Measurements from ENCODE around the gene BDH1. TPM values are rescaled to one million over a fixed set of nuclear protein-coding genes. Genes with fewer than 3 reads are reported as not detected.

Gene BDH1
- polyA plus RNA-seq, 1 of the 3 experiments (the other 2 are of a cell fraction) = 19.8 TPM

- Histone ChIP-seq H3K27ac (ENCODE audit: low read depth in 2 of 2, low read length in 1 of 2) (peak overlapping the region; percentile 82 to 99), H3K27me3 (ENCODE audit: insufficient read depth) (no peaks in the 10 kb centered on the region), H3K36me3 (replicated peaks in 1 of 2; ENCODE audit: control insufficient read depth in 1 of 2, insufficient read depth in 2 of 2, low read length in 1 of 2) (no peaks in the 10 kb centered on the region), H2AFZ (ENCODE audit: low read depth) (peak overlapping the region; percentile 77), H3K4me3 (ENCODE audit: low read depth in 2 of 2, low read length in 1 of 2) (peak overlapping the region; percentile 28 to 30; a peak in 3 of 4 replicates), H3K9ac (peak overlapping the region; percentile 35; the same call in 1 of the 2 replicates), H3F3A (replicated peaks; ENCODE audit: insufficient read depth) (peaks cover 32% of the 10 kb centered on the region), H4K20me1 (ENCODE audit: insufficient read depth) (no peaks in the 10 kb centered on the region), H3K79me2 (ENCODE audit: insufficient read depth) (no peaks in the 10 kb centered on the region), H3K9me2 (no peaks in the 10 kb centered on the region), H3K9me3 (no peaks in the 10 kb centered on the region), H3K4me2 (peak overlapping the region; percentile 78), H3K4me1 (ENCODE audit: control insufficient read depth in 1 of 2, insufficient read depth in 2 of 2, low read depth in 1 of 2, low read length in 1 of 2) (peaks cover 24 to 52% of the 10 kb centered on the region in 2 experiments)
- DNase-seq = peak; percentile 78
- CTCF ChIA-PET = interaction anchor here (0.9 to 2.6 kb wide), 13 partner anchors 10 to 242 kb away, joined by 3 to 15 read pairs (median 5); no protein-coding TSS in a partner anchor
- 3% methylated on average over 6 of the region's 7 CpGs for WGBS (ENCODE audit: low lambda C conversion rate)
- POLR2A ChIA-PET = interaction anchor here (0.5 to 1.8 kb wide), 12 partner anchors 11 to 420 kb away, joined by 3 to 9 read pairs (median 4); no protein-coding TSS in a partner anchor
- TF ChIP-seq FOXM1 (IDR thresholded peaks at IDR 0.05; ENCODE audit: low read depth) = 0 out of 2 replicates have a peak, but pooled peaks have one; percentile 22
- TF ChIP-seq TCF12 (IDR thresholded peaks at IDR 0.05) = peak; percentile 93
- TF ChIP-seq NRF1 (IDR thresholded peaks at IDR 0.05; ENCODE audit: low read depth, low read length) = no peak
- TF ChIP-seq REST (IDR thresholded peaks at IDR 0.05; ENCODE audit: low read depth, low read length) = no peak
- peak; percentile 37; the same call in 1 of the 2 replicates for TF ChIP-seq USF2 (IDR thresholded peaks at IDR 0.05; ENCODE audit: borderline replicate concordance, low read depth, low read length)
- peak; percentile 86 for TF ChIP-seq JUND (IDR thresholded peaks at IDR 0.05)
- TF ChIP-seq GABPA (IDR thresholded peaks at IDR 0.05; ENCODE audit: low read depth) = no peak
- no peak for TF ChIP-seq ELF1 (IDR thresholded peaks at IDR 0.05)
- TF ChIP-seq YY1 (IDR thresholded peaks at IDR 0.05; ENCODE audit: low read depth) = peak; percentile 63; the same call in 1 of the 2 replicates
- TF ChIP-seq TAF1 (IDR thresholded peaks at IDR 0.05; ENCODE audit: borderline replicate concordance, low read depth, low read length) = 0 out of 2 replicates have a peak, but pooled peaks have one; percentile 8
- peak; percentile 89 for TF ChIP-seq MXI1 (IDR thresholded peaks at IDR 0.05; ENCODE audit: low read depth, low read length)
- no peak; the same call in 1 of the 2 replicates for TF ChIP-seq RXRA (IDR thresholded peaks at IDR 0.05; ENCODE audit: borderline replicate concordance, low read depth)
- no peak for TF ChIP-seq EZH2phosphoT487 (IDR thresholded peaks at IDR 0.05; ENCODE audit: borderline replicate concordance, low read depth)
- peak; percentile 77 for TF ChIP-seq PBX3 (IDR thresholded peaks at IDR 0.05)
- TF ChIP-seq CTCF (IDR thresholded peaks at IDR 0.05) = no peak
- peak; percentile 81 to 90 for TF ChIP-seq EP300 (IDR thresholded peaks at IDR 0.05; ENCODE audit: borderline replicate concordance in 1 of 2, low read depth in 1 of 2, low read length in 1 of 2)
- TF ChIP-seq MAX (IDR thresholded peaks at IDR 0.05; ENCODE audit: low read depth) = peak; percentile 61
- TF ChIP-seq POLR2AphosphoS5 (IDR thresholded peaks at IDR 0.05; ENCODE audit: low read depth, low read length) = peak; percentile 55; the same call in 1 of the 2 replicates
- peak; percentile 25 for TF ChIP-seq RAD21 (IDR thresholded peaks at IDR 0.05; ENCODE audit: low read length)
- no peak for TF ChIP-seq SMC3 (IDR thresholded peaks at IDR 0.05; ENCODE audit: low read depth, low read length)
- peak; percentile 66; the same call in 1 of the 2 replicates for TF ChIP-seq NFIC (IDR thresholded peaks at IDR 0.05; ENCODE audit: borderline replicate concordance)
- peak; percentile 57; the same call in 1 of the 2 replicates for TF ChIP-seq USF1 (IDR thresholded peaks at IDR 0.05; ENCODE audit: borderline replicate concordance, low read depth)
These were observed 89.0 kb downstream of the BDH1 start for GRCh38 chr3:197466586-197467399.

All from SK-N-SH (cell line).